GM18526 (cell line): ENCODE measurements around the gene MTERF2.

Experiments used
- POLR2A ChIP-seq: IDR thresholded peaks from 3 replicates; pipeline ENCODE4 v1.6.1; 2011; ENCODE audit not compliant: insufficient read length; ENCODE audit errors: extremely low read depth

Gene MTERF2

DNA sequence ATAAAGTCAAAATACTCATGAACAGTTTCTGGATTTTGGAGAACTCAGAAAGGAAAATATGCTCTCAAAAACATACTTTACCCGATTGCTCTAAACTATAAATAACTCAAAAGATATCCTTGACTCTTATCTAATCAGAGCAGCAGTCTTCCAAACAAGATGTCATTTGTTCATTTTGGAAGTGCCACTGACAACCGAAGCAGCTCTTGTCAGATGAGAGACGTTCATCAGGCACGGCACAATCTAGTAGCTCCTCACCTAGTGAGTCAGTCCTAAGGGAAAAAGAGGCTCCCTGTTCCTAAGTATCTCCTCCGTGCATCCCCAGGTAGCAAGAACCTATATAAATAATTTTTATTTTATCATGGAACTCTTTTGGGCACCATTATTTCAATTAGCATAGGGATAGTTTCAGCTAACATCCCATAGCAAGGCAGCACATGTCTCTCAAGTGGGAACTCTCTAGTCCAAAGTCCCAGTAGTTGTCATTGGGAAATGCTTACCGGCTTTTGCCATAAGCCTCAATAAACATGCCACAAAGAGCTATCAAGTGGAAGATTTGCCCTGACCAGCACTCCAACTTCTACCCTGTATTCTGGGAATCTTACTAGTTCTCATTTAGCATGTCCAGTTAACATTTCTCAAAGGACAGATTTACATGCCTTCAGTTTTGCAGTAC, 45.3 kb downstream of the MTERF2 start:
- TF ChIP-seq POLR2A = no peak

DNA sequence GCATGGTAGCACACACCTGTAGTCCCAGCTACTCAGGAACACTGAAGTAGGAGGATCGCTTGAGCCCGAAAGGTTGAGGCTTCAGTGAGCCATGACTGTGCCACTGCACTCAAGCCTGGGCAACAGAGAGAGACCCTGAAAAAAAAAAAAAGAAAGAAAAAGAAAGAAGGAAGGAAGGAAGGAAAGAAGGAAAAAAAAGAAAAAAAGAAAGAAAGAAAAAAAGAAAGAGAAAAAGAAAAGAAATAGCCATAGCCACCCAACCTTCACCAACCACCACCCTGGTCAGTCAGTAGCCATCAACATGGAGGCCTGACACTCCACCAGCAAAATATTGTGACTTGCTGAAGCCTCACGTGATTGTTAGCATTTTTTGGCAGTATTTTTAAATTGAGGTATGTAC, 52.7 kb downstream of the MTERF2 start:
- no peak for TF ChIP-seq POLR2A
